Raji (cell line): Measurements from ENCODE around the gene CMTM5.

Experiments used
- POLR2A ChIP-seq: IDR thresholded peaks from 2 replicates; pipeline ENCODE4 v1.6.1; 2011; ENCODE audit warnings: low read depth, low read length, control low read depth; ENCODE audit not compliant: insufficient read depth

CMTM5 gene

DNA sequence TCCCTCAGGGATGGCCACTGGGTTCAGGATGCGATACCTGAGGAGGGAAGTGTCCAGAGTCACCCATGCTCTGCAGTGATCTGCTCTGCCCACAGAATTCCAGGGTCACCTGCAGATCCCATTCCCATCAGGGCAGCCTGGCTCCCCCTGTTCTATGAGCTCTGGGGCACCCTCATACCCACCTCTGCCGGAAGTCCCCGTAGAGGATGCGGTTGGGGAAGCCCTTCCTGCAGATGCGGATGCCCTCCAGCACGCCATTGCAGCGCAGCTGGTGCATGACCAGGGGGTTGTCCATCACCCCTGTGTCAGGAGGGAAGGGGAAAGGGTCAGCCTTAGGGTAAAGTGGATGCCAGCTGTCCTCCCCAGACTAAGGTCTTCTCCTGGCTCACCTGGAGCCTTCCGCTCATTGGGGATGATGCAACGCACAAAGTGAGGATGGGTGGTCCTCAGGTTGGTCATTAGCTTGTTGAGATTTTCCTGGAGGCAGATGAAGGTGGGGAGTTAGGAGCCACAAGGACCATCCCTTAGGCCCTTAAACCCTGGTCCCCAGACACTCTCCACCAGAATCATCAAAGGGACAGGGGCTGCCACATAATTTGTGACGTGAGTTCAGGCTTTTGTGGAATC, 20.0 kb downstream of the CMTM5 start:
- TF ChIP-seq POLR2A = no peak

DNA sequence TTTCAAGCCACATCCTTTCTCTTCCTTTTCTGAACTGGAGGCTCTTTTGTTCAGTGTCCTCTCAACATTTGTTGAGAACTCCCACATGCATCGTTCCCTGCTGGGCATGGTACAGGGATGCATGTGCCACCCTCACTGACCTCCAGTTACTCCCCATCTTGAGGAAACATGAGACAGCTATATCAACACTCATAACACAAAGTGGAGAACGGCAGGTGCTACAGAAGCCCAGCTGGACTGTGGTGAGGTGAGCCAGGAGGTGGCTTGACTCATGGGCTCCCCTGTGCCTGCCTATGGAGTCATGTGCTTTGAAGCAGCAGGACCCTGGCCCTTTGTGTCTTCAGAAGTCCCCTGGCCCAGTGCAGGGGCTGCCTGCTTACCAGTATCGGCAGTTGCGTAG, 21.5 kb downstream of the CMTM5 start:
- TF ChIP-seq POLR2A = no peak

DNA sequence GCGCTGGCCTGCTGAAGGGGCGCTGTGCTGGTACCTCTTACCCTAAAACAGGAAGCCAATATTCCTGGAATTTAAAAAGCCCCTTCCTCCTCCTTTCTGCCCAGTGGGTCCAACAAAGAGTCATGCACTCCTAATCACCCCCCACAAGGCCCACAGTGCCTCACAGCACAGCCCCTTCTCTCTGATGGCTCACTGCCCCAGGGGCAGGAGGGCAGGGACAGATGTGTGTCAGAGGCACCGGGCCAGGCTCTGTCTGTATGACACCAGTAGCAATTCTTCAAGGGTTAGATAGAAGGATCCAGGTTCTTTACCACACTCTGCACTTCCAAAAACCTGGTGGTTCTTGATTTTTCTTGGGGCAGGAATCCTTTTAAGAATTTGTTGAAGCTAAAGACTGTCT, 22.3 kb downstream of the CMTM5 start:
- no peak for TF ChIP-seq POLR2A

DNA sequence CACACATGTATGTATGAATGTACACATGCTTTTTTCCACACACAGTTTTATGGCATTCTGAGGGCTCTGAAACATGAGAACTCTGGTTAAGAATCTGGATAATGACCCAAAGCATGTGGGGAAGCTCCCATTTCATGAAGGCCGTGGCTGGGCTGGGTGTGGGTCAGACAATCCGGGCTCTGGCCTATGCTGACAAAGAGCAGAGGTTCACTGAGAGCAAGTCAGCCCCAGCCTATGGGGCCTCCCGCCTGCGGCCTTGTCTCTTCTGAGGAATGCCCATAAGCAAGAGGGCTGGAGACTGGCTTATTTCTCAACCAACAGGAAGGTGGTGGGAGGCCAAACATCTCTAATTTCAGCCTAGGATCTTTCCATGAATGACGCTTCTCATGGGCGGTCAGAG, 22.7 kb downstream of the CMTM5 start:
- no peak for TF ChIP-seq POLR2A

DNA sequence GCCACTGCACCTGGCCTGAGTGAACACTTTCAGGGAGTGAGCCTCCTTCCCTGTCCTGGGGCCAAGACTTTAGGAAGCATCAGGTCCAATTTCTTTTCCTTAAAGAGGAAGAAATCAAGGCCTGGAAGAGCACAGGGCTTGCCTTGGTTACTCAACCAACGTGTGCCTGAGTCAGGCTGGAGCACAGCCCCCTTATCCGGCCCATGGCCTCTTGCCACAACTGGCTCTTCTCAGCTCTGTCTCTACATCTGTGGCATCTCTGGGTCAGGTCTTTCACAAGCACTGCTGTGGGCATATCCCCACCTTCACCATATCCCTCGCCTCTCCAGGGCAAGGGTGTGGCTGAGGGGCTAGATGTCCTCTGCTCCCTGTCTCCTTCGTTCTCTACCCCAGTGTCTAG, 24.4 kb downstream of the CMTM5 start:
- no peak for TF ChIP-seq POLR2A

DNA sequence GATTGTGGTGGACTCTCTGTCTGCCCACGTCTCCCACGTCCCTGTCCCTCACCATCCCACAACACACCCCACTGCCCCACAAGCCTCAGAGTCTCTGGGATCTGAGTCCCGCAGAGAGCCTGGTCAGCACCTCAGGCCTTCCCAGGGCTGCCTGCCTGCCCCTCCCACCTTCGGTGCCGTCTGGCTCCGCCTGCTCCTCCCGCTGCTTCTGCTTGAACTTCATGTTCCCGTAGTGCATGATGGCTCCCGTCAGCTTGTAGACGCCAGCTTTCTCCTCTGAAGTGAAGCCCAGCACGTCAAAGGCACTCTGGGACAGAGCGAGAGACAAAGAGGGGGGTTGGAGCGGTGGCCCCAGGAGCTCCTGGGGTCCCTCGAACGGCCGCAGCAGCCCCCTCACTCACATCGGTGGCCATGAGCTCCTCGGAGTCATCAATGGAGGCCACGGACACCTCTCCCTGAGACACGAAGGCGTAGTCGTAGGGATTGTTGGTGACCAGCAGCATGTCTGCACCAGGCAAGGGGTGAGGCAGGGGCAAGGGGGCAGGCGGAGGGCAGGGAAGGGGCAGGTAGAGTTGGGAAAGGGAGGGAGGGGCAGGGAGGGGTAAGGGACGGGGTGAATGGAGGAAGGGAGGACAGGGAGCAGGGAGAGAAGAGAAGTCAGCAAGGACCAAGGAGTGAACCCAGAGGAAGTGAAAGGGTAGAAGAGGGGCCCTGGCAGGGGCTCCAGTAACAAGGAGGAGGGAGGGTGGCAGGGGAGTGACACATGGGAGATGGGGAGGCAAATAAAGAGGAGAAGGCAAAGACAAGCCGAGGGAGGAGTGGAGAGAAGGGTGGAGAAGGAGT, 25.7 kb downstream of the CMTM5 start:
- no peak for TF ChIP-seq POLR2A

DNA sequence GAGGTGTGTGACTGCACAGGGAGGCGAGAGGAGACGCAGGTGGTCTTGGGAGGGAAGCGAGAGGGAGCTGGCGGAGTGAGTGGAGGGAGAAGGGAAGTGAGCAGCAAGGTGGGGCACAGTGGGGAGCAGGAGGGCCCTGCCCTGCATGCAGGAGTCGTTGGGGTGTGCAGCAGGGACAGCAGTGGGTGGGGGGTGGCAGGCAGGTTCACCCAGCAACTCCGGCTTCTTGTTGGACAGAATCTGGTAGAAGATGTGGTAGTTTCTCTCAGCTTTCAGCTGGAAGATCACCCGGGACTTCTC, 26.2 kb downstream of the CMTM5 start:
- TF ChIP-seq POLR2A = no peak

DNA sequence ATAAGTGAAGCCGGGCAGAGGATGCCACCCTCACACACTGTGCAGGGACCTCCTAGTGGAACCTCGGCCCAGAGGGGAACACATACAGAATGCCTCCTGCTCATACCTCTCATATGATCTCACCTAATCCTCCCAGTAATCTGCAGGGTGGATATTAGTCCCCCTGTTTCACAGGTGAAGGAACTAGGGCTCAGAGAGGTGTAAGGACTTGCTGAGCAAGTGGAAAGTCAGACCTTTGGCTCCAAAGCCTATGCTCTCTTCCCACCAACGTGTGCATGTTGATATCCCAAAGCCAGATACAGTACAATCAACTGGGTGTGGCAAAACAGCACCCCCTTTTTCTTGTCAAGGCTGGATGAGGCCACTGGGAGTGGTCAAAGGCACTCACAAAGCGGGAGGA, 27.1 kb downstream of the CMTM5 start:
- no peak for TF ChIP-seq POLR2A

DNA sequence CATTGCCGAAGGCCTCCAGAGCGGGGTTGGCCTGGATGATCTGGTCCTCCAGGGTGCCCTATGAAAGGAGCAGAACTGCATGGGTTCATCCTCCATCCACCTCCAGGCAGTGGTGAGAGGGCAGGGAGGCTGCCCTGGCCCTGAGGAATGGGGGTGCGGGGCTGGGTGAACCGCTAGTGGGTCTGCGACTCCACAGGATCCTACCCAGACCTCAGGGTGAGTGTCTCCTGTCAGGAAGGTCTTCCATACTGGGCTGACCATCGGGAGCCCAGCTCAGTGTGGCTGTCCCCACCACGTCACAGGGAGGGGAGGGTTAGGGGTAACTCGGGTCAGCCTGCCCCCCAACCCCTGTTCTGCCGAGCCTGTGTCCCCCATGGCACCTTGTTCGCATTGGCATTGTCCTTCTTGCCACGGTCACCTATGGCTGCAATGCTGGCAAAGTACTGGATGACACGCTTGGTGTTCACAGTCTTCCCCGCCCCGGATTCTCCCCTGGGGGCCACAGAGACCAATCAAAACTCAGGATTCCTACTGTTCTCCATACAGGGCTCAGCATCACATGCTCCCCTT, 27.6 kb downstream of the CMTM5 start:
- TF ChIP-seq POLR2A = no peak

DNA sequence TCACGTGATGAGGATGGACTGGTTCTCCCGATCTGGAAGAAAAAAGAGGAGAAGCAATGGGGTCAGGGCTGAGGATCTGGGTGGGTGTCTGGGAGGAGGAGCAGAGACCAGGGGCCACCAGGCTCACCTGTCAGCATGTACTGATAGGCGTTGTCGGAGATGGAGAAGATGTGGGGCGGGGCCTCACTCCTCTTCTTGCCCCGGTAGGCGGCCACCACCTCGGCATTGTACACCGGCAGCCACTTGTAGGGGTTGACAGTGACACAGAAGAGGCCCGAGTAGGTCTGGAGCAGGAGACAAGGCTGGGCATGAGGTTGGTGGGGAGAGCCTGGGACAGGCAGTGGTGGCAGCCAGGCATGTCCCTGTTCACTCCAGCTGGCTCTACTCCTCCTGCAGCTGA, 28.2 kb downstream of the CMTM5 start:
- no peak for TF ChIP-seq POLR2A

DNA sequence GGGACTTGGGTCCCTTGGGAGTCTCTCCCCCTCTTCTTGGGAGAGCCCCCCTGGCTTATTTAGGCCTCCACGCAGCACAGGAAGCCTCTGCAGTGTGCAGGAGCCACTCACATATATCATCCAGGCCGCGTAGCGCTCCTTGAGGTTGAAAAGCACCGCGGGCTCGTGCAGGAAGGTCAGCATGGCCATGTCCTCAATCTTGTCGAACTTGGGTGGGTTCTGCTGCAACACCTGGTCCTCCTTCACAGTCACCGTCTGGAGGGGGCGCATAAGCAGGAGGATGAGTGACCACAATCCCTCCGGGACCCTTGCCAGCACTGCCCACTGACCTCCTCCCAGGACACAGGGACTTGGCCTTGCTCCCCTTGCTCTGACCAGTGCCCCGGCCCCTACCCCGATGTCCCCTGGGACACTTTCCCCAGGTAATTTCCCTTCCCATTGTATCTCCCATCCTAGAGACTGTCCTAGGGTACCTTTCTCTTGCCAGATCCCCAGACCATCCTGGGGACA, 28.7 kb downstream of the CMTM5 start:
- TF ChIP-seq POLR2A = no peak

DNA sequence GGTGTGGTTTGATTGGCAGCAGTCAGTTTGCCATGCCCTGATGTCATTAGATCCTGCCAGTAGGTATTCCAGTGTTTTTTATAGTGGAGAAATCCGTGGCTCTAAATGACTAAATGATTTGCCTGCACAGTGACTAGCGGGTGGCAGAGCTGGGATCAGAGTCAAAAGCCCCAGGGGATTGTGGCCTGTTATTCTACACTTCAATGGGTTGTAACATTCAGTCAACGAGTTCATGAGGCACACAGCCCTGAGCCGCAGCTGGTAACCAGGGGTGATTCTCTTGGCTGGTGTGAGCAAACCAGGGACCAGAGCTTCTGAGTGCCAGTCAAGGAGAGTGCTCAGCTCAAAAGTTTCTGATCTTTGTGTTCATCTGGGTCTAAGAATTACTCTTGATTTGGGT, 29.4 kb downstream of the CMTM5 start:
- no peak for TF ChIP-seq POLR2A

DNA sequence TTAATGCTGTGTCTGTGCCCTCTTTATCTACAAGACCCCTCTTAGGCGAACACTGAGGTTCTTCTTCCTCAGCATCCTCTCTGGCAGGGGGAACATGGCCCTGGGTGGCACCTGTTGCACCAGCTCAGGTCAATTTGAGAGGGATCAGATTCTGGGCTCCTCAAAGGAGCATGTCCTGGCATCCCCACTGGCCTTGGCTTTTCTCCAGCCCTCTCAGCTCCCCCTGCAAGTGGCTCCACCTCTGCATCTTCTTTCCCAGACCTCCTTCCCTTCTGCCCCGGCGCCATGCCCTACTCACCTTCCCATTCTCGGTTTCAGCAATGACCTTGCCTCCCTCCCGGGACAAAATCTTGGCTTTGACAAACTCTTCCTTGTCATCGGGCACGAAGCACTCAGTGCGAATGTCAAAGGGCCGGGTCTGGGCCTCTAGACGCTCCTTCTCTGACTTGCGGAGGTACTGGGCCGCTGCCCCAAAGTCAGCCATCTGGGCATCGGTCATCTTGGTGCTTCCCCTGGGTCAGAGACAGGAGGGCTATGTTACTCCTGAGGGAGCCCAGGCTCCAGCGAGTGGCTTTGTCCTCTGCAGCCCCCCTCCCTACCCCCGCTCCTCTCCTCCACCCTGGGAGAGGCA, 30.0 kb downstream of the CMTM5 start:
- no peak for TF ChIP-seq POLR2A

DNA sequence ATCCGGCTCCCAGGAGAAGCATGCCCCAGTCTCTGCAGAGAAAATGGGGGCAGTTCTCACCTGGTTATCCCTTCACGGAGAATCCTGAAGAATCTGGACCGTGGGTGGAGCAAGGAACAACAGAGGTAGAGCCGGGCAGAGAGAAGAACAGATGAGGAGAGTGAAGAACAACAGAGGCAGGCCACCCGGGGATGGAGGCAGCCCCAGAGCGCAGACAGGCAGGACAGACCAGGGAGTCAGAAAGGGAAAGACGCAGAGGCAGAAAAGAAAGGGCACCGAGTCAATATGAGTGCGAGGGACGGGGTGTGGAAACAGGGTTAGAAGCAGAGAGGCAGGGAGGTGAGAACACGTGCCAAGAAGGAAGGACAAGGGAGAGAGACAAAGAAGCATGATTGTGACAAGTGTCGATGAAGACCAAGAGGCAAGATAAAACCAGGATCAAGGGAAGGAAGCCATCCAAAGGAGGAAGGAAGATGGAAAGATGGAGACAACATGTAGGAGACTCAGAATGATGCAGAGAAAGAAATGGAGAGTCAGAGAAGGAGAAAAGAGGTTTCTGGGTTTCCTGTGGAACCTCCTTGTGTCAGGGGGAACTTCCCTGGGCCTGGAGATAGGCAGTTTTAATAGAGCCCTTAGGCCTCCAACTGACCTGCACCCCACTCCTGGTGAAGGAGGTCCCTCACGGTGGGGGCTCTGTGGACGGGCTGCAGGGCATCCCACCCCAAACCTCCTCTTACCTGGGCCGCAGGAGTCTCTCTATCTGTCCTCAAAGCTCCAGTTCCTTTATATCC, 30.9 kb downstream of the CMTM5 start, which contains the start of gene MYH6:
MYH6 (minus strand) TSS at position 758 of the 791 bp plus-strand sequence. CDS start 1,050 bp downstream, outside the sequence.
- TF ChIP-seq POLR2A = no peak

DNA sequence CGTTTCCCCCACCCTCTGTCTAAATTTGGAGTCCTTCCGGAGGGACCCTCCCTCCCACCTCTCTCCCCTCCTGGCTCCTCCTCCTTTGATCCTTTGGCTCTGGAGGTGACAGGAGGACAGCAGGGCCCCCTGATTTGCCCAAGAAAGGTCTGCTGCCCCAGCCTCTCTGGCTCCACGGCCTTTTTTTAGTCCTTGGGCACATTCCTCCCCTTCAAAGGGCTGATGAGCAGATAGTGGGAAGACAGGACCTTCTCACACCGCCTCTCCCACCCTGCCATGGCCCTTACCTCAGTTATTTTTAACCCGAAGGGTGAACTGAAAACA, 31.4 kb downstream of the CMTM5 start:
- TF ChIP-seq POLR2A = no peak

DNA sequence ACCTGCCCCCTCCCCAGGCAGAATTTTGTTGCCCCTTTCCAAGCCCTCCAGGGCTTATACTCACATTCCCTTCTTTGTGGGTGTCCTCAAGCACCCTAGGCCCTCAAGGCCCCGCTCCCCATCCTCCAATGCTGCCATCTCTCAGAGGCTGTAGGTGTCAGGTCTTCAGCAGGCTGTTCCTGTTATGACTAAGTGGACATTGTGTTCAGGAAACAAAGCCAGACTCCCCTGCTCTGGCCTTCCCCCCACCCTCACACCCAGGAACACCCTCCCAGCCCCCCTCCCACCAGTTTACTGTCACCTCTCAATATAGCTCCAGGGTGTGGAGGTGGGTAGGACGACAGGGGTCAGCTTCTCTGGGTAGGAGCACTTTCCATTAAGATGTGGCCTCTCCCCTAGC, 32.6 kb downstream of the CMTM5 start:
- TF ChIP-seq POLR2A = no peak
